MM.1S (cell line): ENCODE data around the gene ZMYM5.

ENCODE experiments used
- DNase-seq: peaks from one replicate; pipeline ENCODE4 v3.0.0-alpha.2; 2015
- H2AFZ ChIP-seq: fragments of 300-600 bp; sonication (generic); 2 replicates; pipeline ENCODE4 v1.6.0; 2016; ENCODE audit warnings: antibody characterized with exemption, low read length
- H3F3A ChIP-seq: fragments of 300-600 bp; sonication (generic); 2 replicates; pipeline ENCODE4 v1.6.1; 2016; ENCODE audit warnings: mild to moderate bottlenecking, antibody characterized with exemption, low read length, moderate library complexity, mixed read lengths; ENCODE audit not compliant: insufficient read depth
- H3K27ac ChIP-seq: fragments of 300-600 bp; sonication (generic); 2 replicates; pipeline ENCODE4 v1.5.1; 2016; ENCODE audit warnings: mild to moderate bottlenecking, low read length
- H3K27me3 ChIP-seq: fragments of 300-600 bp; sonication (generic); replicated peaks from 2 replicates; pipeline ENCODE4 v1.6.0; 2016; ENCODE audit warnings: low read length; ENCODE audit not compliant: insufficient read depth
- H3K36me3 ChIP-seq: fragments of 300-600 bp; sonication (generic); replicated peaks from 2 replicates; pipeline ENCODE4 v1.6.1; 2016; ENCODE audit warnings: mild to moderate bottlenecking, low read length, mixed read lengths; ENCODE audit not compliant: insufficient read depth
- H3K4me1 ChIP-seq: fragments of 300-600 bp; sonication (generic); 2 replicates; pipeline ENCODE4 v1.6.1; 2016; ENCODE audit warnings: low read length, mixed read lengths
- H3K4me2 ChIP-seq: fragments of 300-600 bp; sonication (generic); 2 replicates; pipeline ENCODE4 v1.6.0; 2016; ENCODE audit warnings: low read depth, low read length
- H3K4me3 ChIP-seq: fragments of 300-600 bp; sonication (generic); 2 replicates; pipeline ENCODE4 v1.5.1; 2016; ENCODE audit warnings: low read length, mixed read lengths
- H3K79me2 ChIP-seq: fragments of 300-600 bp; sonication (generic); 2 replicates; pipeline ENCODE4 v1.6.1; 2016; ENCODE audit warnings: mixed run types, low read length, mixed read lengths
- H3K9ac ChIP-seq: fragments of 300-600 bp; sonication (generic); 2 replicates; pipeline ENCODE4 v1.6.1; 2016; ENCODE audit warnings: low read length, mixed read lengths
- H3K9me2 ChIP-seq: fragments of 300-600 bp; sonication (generic); replicated peaks from 2 replicates; pipeline ENCODE4 v1.6.1; 2016; ENCODE audit warnings: mild to moderate bottlenecking, low read length, mixed read lengths; ENCODE audit not compliant: insufficient read depth
- H3K9me3 ChIP-seq: fragments of 300-600 bp; sonication (generic); replicated peaks from 2 replicates; pipeline ENCODE4 v1.6.1; 2016; ENCODE audit warnings: mild to moderate bottlenecking, low read length, mixed read lengths; ENCODE audit not compliant: insufficient read depth
- H4K20me1 ChIP-seq: fragments of 300-600 bp; sonication (generic); 2 replicates; pipeline ENCODE4 v1.6.1; 2016; ENCODE audit warnings: mild to moderate bottlenecking, low read length, moderate library complexity, mixed read lengths; ENCODE audit not compliant: insufficient read depth
- EZH2 ChIP-seq: fragments of 300-600 bp; sonication (generic); optimal IDR thresholded peaks from 2 replicates; pipeline ENCODE3; 2017; ENCODE audit warnings: low read depth, mild to moderate bottlenecking, antibody characterized with exemption, low read length, mixed read lengths
- EZH2phosphoT487 ChIP-seq: fragments of 300-600 bp; sonication (generic); IDR thresholded peaks from 2 replicates; pipeline ENCODE4 v1.6.1; 2018; ENCODE audit warnings: antibody characterized with exemption, low read length
- TF ChIP-seq, protein P1 (sequence below): fragments of 300-600 bp; sonication (generic); IDR thresholded peaks from 2 replicates; pipeline ENCODE4 v1.5.1; 2016; ENCODE audit warnings: antibody characterized with exemption, low read length, mixed read lengths

Gene ZMYM5

GRCh38 chr13:19852766-19853165, 10.7 kb downstream of the ZMYM5 start:
- no peak for DNase-seq
- Histone ChIP-seq H3K79me2 (peaks cover 22% of the 10 kb centered on the region), H4K20me1 (no peaks in the 10 kb centered on the region)

DNA sequence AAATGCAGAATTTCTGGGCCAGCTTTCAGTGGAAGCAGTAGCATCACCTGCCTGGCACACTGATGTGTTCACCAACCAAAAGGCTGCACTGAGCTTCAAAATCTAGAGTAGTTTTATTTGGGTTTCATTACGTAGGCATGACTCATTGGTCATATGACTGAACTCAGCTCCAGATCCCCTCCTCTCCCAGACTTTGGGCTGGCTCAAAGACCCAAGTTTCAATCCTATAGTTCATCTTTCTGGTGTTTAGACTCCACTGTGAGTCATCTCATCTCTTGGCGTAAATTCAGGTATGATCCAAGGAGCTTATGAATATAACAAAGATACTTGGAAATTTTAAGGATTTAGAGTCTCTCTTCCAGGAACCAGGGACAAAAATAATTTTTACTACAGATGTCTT, 17.7 kb downstream of the ZMYM5 start:
- H3K4me1 ChIP-seq = no peaks in the 10 kb centered on the region
- no peak overlapping the region for H3K4me2 ChIP-seq
- no peaks in the 10 kb centered on the region for H3K9me3 ChIP-seq
- H3K4me3 ChIP-seq = no peak overlapping the region
- no peak for TF ChIP-seq EZH2
- no peak for TF ChIP-seq EZH2phosphoT487
- TF ChIP-seq, protein P1, sequence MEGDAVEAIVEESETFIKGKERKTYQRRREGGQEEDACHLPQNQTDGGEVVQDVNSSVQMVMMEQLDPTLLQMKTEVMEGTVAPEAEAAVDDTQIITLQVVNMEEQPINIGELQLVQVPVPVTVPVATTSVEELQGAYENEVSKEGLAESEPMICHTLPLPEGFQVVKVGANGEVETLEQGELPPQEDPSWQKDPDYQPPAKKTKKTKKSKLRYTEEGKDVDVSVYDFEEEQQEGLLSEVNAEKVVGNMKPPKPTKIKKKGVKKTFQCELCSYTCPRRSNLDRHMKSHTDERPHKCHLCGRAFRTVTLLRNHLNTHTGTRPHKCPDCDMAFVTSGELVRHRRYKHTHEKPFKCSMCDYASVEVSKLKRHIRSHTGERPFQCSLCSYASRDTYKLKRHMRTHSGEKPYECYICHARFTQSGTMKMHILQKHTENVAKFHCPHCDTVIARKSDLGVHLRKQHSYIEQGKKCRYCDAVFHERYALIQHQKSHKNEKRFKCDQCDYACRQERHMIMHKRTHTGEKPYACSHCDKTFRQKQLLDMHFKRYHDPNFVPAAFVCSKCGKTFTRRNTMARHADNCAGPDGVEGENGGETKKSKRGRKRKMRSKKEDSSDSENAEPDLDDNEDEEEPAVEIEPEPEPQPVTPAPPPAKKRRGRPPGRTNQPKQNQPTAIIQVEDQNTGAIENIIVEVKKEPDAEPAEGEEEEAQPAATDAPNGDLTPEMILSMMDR = no peak
- no peaks in the 10 kb centered on the region for H4K20me1 ChIP-seq
- H2AFZ ChIP-seq = no peak overlapping the region
- no peaks in the 10 kb centered on the region for H3F3A ChIP-seq
- DNase-seq = no peak
- no peak overlapping the region for H3K27ac ChIP-seq
- no peaks in the 10 kb centered on the region for H3K27me3 ChIP-seq
- H3K9me2 ChIP-seq = no peaks in the 10 kb centered on the region
- H3K79me2 ChIP-seq = peaks cover 11% of the 10 kb centered on the region
- H3K36me3 ChIP-seq = no peaks in the 10 kb centered on the region
- no peak overlapping the region for H3K9ac ChIP-seq

More at GRCh38 chr13:19852766-19853165, 10.7 kb downstream of the ZMYM5 start:
- Histone ChIP-seq H3K36me3 (no peaks in the 10 kb centered on the region), H2AFZ (no peak overlapping the region), H3K9ac (no peak overlapping the region), H3K4me1 (no peaks in the 10 kb centered on the region), H3K4me2 (no peak overlapping the region), H3K9me3 (no peaks in the 10 kb centered on the region), H3K27me3 (no peaks in the 10 kb centered on the region), H3K27ac (no peak overlapping the region), H3F3A (no peaks in the 10 kb centered on the region), H3K4me3 (no peak overlapping the region), H3K9me2 (no peaks in the 10 kb centered on the region)
- TF ChIP-seq EZH2phosphoT487 (no peak), EZH2 (no peak)
- TF ChIP-seq, protein P1 = no peak

- Histone ChIP-seq H3K27ac (no peak overlapping the region), H3K79me2 (no peaks in the 10 kb centered on the region; the same call in 1 of the 2 replicates), H3K9me2 (no peaks in the 10 kb centered on the region), H3K4me1 (no peaks in the 10 kb centered on the region), H2AFZ (no peak overlapping the region), H3K4me3 (no peak overlapping the region), H3K9me3 (no peaks in the 10 kb centered on the region), H4K20me1 (no peaks in the 10 kb centered on the region), H3K4me2 (no peak overlapping the region), H3K27me3 (no peaks in the 10 kb centered on the region), H3K9ac (no peak overlapping the region), H3F3A (no peaks in the 10 kb centered on the region), H3K36me3 (no peaks in the 10 kb centered on the region)
- no peak for DNase-seq
- TF ChIP-seq EZH2phosphoT487 = no peak
- TF ChIP-seq, protein P1 = no peak
Observed at GRCh38 chr13:19838865-19839275, 24.6 kb downstream of the ZMYM5 start.
